Astrocyte of the hippocampus (primary cell): ENCODE measurements around the gene MPPE1.

Experiments
- DNase-seq: peaks from one replicate; pipeline ENCODE4 v3.0.0; 2011; ENCODE audit warnings: low read depth, low spot score

The MPPE1 gene, protein sequence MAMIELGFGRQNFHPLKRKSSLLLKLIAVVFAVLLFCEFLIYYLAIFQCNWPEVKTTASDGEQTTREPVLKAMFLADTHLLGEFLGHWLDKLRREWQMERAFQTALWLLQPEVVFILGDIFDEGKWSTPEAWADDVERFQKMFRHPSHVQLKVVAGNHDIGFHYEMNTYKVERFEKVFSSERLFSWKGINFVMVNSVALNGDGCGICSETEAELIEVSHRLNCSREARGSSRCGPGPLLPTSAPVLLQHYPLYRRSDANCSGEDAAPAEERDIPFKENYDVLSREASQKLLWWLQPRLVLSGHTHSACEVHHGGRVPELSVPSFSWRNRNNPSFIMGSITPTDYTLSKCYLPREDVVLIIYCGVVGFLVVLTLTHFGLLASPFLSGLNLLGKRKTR

DNA sequence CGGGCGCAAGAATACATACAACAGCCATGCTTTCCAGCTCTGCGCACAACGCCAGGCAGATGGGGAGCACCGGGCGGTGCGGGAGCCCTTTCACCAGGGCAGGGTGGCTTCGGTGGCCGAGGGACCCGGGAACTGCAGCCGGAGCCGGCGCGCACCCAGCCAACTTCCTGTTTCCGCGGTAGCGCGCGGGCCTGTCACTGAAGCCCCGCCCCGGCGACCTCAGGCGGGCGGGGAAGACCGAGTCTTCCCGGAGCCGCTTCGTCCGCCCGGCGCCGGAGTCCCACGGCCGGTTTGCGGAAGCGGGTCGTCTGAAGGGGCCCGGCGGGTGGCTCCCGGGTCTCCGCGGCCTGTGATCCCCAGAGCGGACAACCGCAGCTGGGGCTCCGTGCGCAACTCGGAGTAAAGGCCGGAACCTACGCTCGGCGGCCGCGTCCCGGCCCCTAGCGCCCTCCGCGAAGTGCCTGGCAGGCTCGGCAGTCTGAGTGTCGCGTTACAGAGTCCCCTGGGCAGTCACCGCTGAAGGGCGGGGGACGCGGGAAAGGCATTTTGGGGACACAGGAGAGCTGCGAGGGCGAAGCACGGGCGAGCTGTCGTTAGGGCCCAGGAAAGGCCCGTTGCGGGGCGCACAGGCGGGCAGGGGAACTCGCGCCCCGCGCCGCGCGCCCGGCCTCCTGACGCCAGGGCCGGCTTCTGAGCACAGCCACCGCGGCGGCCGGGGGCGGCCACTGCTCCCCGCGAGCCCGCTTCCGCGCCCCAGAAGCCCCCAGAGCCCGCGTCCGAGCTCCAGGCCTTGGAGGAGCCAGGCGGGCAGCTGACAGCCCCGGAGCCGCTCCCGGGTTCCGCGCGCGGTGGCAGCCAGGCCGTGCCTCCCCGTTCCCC is at the start of gene MPPE1:
MPPE1 (minus strand) TSS at position 136 of the 879 bp plus-strand sequence. CDS start 11,053 bp downstream, outside the sequence.
- DNase-seq: peak; percentile 95

DNA sequence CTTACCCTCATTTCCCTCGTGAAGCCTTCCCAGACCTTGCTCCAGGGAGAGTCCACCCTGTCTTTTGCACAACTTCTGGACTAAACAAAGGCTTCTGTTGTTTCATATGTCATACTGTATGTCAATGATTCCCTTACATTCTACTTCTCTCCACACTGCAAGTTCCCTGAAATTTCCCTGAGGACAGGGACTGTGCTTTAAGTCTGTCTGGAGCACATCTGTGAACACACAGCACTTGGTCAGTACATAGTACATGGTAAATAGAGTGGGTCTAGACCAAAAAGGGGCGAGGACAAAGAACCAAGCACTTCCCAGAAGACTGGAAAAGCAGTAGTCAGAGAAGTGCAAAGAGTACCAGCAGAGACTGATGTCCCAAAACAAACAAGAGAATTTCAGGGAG is 49.5 kb upstream of the MPPE1 start:
- DNase-seq: no peak

DNA sequence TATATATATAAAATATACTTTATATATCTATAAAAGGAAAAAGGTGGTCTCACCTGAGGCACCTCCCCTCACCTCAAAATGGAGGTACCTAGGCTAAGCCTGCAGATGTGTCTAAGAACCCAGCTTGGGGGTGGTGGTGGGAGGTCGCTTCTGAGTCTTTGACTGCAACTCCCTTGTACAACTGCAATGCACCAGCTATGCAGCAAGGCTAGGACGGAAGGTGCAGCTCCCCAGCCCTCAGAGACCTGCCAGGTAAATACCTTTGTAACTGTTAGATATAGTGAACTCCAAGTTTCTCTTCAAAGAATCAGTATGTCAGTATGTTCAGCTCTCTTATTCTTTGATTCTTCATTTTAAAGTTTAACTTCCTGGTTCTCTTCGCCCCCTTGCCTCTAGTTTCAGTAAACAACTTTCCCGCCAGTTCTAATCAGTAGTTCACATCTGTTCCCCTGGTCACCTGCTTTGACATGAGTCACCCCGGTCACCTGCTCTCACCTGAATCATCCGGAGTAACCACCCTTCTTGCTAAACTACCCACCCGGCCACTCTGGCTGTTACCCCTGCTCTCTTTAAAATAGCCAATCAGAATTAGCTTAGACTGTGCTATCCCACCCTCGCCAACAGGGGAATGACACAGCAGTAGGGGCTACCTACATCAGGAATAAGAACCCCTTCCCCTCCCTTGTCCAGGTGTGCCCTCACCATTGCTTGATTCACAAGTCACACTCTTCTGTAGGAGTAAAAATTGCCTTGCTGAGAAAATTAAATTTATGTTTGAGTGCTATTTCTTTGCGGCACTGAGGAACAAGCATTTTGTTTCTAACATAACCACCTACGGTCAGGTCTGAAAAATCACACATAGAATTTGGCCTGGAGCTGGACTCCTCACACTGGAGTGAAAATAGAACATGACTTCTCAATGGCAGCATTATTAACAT is 48.5 kb upstream of the MPPE1 start:
- no peak for DNase-seq

DNA sequence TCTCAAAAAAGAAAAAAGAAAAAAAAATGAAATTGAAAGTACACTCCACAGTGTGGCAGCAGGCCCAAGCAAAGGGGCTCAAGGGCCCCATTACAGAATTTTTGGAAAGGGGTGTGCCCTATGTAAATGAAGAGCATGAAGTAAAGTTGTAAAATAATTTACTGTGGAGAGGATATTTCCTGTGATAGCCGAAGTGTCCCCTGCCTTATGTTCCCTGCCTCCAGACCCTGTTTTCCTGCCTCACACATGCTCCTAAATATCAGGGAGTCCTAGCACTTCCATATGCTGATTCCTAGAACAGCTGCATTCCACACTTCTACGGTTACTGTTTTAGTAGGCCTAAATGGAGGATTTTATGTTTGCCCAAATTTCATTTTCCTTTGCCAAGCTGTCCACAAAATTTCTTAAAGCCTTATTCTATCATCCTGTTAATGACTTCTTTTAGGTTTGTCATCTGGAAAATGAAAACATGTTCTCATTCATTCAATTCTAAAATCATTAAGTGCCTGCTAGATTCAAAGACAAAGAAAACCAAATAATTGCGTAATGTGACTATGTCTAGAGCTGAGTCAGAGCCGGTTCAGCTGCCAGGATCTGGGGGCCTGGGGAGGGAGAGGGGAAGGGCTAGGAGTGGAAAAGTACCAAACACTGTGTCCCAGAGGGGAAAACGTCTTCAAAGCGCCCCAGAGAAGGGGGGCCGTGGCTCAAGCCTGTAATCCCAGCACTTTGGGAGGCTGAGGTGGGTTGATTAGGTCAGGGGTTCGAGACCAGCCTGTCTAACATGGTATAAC is 47.3 kb upstream of the MPPE1 start:
- peak; percentile 95 for DNase-seq

DNA sequence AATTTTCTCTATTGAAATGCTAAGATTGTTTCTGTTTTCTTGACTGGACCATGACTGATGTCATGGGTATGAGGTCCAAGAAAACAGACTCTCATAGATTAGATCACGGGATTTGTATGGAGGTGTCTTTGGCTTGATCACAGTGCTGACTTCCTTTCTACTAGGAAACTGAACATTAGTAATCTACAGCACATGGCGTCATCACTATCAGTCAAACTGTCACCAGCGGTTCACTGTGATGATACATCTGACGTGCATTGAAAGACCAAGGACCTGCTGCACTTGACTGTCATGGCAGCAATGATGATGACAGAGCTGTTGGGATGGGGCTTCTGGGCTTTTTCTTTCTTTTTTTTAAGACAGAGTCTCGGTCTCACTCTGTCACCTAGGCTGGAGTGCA is 45.0 kb upstream of the MPPE1 start:
- no peak for DNase-seq

DNA sequence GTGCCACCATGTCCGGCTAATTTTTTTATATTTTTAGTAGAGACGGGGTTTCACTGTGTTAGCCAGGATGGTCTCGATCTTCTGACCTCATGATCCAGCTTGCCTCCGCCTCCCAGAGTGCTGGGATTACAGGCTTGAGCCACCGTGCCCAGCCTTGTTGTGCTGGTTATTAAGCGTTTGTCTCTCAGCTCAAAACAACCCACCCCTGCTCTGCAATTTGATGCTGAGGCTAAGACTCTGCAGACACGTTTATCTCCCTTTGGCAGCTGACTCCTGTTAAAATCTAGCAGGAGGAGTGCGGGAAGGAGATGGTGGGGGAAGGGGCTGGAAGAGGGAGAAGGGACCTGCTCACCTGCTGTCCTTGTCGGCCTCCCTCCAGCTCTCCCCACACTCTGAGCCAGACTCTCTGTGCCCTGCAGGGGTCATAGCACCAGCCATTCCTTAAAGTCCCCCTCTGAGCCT is 43.3 kb upstream of the MPPE1 start:
- DNase-seq: no peak

DNA sequence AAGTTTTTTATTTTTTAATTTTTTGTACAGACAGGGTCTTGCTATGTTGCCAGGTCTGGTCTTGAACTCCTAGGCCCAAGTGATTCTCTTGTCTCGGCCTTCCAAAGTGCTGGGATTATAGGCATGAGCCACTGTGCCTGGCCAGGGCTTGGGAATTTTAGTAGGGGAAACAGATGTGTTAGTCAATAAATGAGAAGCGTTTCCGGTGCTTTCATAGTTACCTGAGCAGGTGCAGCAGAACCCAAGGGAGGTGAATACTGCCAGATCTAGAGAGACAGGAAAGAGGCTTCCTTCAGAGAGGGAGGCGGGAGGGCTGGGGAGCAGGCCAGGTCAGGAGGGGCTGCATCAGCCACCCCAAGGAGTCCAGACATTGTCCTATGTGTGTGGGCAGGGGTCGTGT is 42.7 kb upstream of the MPPE1 start:
- DNase-seq: no peak

DNA sequence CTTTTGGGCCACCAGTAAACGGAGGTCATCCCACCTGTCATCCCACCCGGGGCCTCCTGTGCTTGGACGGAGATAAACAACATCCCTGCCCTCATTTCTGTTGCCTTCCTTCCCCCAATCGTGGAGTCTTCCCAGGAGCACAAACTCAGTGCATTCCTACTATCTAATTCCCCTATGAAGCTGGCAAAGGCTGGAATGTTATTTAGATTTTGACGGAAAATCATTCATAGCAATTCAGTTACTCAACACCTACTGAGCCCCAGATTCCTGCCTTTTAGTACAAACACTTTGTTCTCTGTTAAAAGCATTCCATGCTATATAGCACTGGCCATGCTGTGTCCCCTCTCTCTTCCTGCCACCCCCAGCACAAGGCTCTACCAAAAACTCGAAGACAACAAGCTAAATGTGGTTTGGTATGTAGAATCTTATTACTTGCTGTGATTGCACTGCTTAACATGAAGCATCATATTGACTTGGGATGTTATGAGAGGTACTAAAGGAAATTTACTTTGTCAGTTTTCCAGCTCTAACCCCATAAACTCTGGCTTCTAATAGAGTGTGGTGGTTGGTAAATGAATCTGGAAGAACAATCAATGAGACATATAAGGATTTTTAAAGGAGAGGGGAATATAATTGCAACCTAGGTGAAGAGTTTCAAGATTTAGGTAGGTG is 40.9 kb upstream of the MPPE1 start:
- peak; percentile 70 for DNase-seq

DNA sequence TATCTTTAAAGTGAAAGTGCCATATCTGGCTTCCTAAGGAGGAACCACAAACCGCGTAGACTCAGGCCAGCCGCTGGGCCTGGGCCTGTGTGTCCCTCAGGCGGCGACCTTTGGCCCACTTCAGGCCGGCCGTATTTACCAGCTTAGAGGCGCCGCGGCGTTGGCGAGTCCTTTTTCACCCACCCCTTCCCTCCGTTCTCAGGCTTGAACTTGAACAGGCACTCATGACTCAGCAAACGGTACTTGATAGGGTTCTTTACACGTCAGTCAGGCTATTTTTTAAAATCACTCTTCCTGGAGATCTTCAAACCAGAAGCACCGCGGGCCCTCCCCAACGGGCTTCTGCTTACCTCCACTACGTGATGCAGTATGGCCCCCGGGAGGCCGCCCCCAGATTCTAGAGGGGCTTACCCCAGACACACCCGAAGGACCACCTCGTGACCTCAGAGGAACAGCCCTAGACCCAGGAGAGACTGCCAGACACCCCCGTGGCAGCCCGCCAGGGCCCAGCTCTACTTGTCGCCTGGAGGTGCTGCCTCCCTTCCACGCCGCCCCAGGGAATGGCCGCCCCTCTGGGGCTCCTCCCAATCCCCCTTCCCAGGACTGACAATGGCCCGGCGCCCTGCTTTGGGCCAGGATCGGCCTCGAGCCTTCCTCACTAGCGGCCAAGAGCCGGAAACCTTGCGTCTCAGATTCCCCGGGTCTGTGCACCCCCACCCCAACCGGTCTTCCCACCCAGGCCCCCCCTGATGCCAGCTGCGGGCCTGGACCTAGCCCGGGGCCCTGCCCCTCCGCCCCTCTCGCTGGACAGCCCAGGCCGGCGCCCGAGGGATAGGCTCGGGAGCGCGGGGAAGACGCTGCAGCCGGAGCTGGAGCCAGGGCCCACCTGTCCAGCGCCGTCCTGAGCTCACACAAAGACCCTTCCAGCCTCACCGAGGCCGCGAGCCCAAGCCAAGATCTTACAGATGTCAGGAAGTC is 39.4 kb upstream of the MPPE1 start:
- peak; percentile 96 for DNase-seq

DNA sequence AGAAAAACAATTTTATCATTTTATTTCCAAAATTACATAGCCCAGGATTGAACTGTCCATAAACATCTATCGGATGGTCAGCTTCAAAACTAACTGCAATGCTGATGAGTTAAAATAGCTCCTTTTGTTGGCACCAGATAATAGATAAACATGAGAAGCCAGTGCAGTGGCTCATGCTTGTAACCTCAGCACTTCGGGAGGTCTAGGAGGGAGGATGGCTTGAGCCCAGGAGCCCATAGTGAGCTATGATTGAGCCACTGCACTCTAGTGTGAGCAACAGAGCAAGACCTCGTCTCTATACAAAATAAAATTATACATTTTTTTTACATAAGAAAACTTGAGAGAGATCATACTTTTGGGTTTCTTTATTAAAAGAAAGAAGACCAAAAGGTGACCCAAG is 38.6 kb upstream of the MPPE1 start:
- peak; percentile 62 for DNase-seq

DNA sequence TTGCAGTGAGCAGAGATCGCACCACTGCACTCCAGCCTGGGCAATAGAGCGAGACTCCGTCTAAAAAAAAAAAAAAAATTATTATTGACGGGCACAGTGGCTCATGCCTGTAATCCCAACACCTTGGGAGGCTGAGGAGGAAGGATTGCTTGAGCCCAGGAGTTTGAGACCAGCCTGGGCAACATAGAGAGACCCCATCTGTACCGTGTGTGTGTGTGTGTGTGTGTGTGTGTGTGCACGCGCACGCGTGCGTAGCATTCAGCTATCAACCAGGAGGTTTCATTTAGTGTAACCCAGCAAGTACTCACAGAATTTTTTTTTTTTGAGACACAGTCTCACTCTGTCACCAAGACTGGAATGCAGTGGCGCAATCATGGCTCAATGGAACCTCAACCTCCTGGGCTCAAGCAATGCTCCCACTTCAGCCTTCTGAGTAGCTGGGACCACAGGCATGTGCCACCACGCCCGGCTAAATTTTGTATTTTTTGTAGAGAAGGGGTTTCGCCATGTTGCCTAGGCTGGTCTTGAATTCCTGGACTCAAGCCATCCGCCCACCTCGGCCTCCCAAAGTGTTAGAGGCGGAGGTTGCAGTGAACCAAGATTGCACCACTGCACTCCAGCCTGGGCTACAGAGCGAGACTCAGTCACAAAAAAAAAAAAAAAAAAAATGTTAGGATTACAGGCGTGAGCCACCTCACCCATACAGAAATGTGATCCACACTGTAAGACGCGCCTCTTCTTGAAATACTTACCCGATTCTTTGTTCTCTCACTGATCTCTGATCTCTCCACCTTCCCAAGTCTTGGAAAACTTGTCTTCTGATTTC is 37.9 kb upstream of the MPPE1 start:
- DNase-seq: peak; percentile 45

DNA sequence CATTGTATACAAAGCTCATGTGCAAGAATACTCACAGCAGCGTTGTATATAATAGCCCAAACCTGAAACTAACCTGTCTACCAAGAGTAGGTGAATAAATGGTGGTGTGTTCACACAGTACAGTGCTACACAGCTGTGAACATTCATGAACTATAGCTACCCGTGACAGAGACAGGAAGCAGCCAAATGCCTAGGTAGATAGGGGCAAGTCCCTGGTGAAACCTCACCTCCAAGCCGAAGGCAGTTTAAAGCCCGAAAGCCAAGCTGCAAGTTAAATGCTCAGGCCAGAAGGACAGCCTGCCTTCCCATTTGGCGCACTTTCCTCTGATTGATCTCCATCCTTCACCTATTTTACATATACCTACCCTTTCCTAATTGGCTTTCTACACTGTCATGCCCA is 36.7 kb upstream of the MPPE1 start:
- no peak for DNase-seq

DNA sequence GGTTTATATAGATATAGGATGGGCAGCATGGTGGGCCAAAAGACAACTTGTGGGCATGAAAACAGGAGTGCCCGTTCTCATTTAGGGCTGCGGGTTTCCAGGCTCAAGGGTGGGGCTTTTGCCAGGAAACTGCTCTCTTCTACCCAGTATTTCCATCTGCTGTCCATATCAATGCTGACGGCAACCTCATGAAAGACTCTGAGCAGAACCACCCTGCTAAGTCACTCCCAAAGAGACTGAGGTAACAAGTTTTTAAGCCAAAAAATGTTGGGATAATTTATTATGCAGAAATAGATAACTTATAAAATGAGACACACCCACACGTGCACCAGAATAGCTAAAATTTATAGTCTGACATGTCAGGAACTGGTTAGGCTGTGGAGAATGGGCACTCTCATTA is 36.1 kb upstream of the MPPE1 start:
- DNase-seq: no peak

DNA sequence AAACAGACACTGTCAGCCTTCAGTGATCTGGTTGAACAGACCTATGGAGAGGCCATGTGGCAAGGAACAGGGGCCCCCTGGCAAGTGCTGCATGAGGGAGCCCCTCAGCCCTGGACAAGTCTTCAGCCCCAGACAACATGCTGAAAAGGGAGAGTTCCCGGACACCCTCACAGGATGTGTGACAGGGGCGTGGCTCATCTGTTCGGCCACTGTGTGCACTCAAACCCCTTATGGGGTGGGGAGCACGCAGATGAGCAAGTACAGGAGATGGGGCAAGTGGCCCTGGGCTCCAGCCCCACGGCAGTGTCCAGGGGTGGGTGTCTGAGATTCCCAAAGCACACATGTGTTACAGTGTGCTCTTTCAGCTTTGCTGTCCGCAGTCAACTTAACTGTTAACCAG is 35.4 kb upstream of the MPPE1 start:
- no peak for DNase-seq

DNA sequence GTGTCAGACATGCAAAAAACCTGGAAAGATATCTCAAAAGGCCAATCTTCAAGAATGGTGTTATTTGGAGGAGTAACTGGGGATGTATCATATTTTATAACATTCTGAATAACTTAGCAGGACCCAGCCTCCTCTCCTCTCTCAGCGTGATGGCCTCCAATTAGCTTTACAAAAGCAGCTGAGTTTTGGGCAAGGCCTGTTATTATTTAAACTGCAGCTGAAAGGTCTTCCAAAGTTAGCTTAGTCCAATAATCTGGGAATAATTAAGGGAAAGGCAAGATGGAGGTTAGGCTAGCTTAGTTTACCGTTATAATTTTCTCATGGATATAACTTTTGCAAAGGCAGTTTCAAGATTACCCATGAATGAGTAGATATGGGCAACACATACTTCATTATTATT is 32.8 kb upstream of the MPPE1 start:
- DNase-seq: no peak

DNA sequence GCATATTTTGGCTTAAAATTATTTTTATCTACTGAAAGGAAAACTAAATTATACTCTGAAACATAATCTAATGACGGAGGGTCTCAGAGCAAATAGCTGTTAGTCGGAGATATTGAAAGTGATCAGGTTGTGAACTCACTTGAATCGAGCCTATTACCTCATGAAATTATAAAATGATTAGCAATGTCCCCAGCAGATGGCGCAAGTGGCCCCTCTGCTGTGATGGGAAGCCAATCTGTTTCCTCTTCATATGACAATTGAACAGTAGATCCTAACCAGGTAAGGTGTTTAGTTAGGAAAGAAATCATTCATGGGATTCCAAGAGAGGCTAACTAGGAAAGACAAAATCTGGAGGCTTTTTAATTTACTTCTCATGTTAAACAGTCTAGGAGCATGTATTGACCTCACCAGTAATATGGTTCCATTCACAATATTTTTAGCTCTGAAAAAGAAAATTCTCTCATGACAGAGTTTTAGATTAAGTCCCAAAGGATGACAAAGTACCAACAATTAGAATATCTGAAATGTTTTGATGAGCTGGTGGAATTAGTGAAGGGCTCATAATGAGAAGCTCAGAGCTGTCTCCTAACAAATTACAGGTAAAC is 29.9 kb upstream of the MPPE1 start:
- DNase-seq: peak; percentile 83

DNA sequence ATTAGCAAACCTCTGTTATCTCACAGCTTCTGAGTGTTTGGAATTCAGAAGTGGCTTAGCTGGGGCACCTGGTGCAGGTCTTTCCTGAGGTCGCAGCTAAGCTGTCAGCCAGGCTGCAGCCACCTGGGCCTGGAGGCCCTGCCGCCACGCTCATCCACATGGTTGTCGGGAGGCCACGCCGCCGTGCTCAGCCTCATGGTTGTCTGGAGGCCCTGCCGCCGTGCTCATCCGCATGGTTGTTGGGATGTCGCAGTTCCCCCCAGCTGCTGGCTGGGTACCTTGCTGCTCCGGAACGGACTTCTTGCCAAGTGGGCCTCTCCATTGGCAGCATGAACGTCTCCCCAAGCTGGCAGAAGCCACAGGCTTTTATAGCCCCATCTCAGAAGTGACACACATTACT is 24.3 kb upstream of the MPPE1 start:
- DNase-seq: no peak

DNA sequence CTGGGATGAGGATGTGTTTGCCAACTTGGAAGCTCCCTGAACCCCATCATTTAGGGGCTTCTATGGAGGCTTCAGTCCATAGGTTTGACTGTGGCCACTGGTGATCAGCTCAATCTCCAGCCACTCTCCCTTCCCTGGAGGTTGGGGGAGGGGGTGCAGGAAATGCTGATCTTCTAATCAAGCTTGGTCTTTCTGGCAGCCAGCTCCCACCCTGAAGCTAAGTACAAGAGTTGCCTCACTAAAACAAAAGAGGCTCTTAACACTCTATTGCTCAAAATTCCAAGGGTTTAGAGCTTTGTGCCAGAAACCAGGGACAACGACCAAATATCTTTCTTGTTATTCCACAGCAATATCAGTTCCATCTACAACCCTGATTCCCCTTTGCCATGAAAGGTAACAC is 19.4 kb upstream of the MPPE1 start:
- no peak for DNase-seq
